HEK293 (cell line): ENCODE results near the gene SMO.

Experiments
- CTCF ChIA-PET: fragments of 350-600 bp; formaldehyde crosslinking; extraction: SDS; loops from one replicate; lab custom pipeline; 2021; ENCODE audit warnings: antibody characterized with exemption; lab: Yijun Ruan, JAX
- POLR2A ChIA-PET: fragments of 300-600 bp; formaldehyde crosslinking; extraction: SDS; loops from one replicate; lab custom pipeline; 2020; ENCODE audit warnings: antibody characterized with exemption, inconsistent platforms; lab: Yijun Ruan, JAX
- H3K27ac ChIP-seq: fragments of 200-500 bp; sonication (Bioruptor generic); 2 replicates; pipeline ENCODE4 v1.5.1; 2014; ENCODE audit warnings: low read depth, low read length, control low read depth, inconsistent platforms; ENCODE audit errors: extremely low read depth
- H3K36me3 ChIP-seq, 2 experiments: fragments of 200-500 bp in 1 of 2; sonication (Bioruptor generic) in 1 of 2; 1 replicate in 1 of 2; 2 replicates in 1 of 2; pipeline ENCODE4 v1.5.1; 2014 to 2017; ENCODE audit warnings: inconsistent platforms in 2 of 2, low read length in 2 of 2; ENCODE audit not compliant: control insufficient read depth in 2 of 2, insufficient read depth in 1 of 2
- H3K4me1 ChIP-seq: fragments of 200-500 bp; sonication (Bioruptor generic); 2 replicates; pipeline ENCODE4 v1.5.1; 2014; ENCODE audit warnings: mild to moderate bottlenecking, low read length, inconsistent platforms; ENCODE audit not compliant: control insufficient read depth, insufficient read depth
- H3K4me3 ChIP-seq: 2 replicates; pipeline ENCODE4 v1.5.1; 2011; ENCODE audit warnings: low read depth, mild to moderate bottlenecking, control low read depth, low read length, moderate library complexity
- H3K9me3 ChIP-seq: fragments of 200-500 bp; sonication (Bioruptor generic); 2 replicates; pipeline ENCODE4 v1.5.1; 2014; ENCODE audit warnings: low read depth, low read length, inconsistent platforms; ENCODE audit not compliant: control insufficient read depth, insufficient read depth
- BCL11A ChIP-seq: fragments of 450-650 bp; formaldehyde crosslinking; IDR thresholded peaks from 2 replicates; pipeline ENCODE4 v1.5.1; 2016; ENCODE audit warnings: low read depth, missing biosample characterization, missing genetic modification characterization
- KLF8 ChIP-seq: fragments of 450-650 bp; formaldehyde crosslinking; IDR thresholded peaks from 2 replicates; pipeline ENCODE4 v1.5.1; 2016; ENCODE audit warnings: missing biosample characterization, missing genetic modification characterization
- OVOL3 ChIP-seq: fragments of 450-650 bp; formaldehyde crosslinking; IDR thresholded peaks from 2 replicates; pipeline ENCODE4 v1.5.1; 2016; ENCODE audit warnings: missing biosample characterization, missing genetic modification characterization
- PRDM1 ChIP-seq: fragments of 450-650 bp; formaldehyde crosslinking; IDR thresholded peaks from 2 replicates; pipeline ENCODE4; 2016; ENCODE audit warnings: missing biosample characterization, missing genetic modification characterization
- WT1 ChIP-seq: fragments of 450-650 bp; formaldehyde crosslinking; IDR thresholded peaks from 2 replicates; pipeline ENCODE4 v1.5.1; 2016; ENCODE audit warnings: missing biosample characterization, missing genetic modification characterization
- ZBTB10 ChIP-seq: fragments of 450-650 bp; formaldehyde crosslinking; IDR thresholded peaks from 2 replicates; pipeline ENCODE4 v1.5.1; 2016; ENCODE audit warnings: missing biosample characterization, missing genetic modification characterization
- ZFP37 ChIP-seq: fragments of 450-650 bp; formaldehyde crosslinking; IDR thresholded peaks from 2 replicates; pipeline ENCODE4 v1.5.1; 2016; ENCODE audit warnings: missing biosample characterization, missing genetic modification characterization
- ZFP69B ChIP-seq: fragments of 450-650 bp; formaldehyde crosslinking; IDR thresholded peaks from 2 replicates; pipeline ENCODE4 v1.5.1; 2016; ENCODE audit warnings: missing biosample characterization, missing genetic modification characterization
- ZIC2 ChIP-seq: fragments of 450-650 bp; formaldehyde crosslinking; IDR thresholded peaks from 2 replicates; pipeline ENCODE4 v1.5.1; 2016; ENCODE audit warnings: missing biosample characterization, missing genetic modification characterization
- ZNF23 ChIP-seq: fragments of 450-650 bp; formaldehyde crosslinking; IDR thresholded peaks from 2 replicates; pipeline ENCODE4 v1.5.1; 2016; ENCODE audit warnings: missing biosample characterization, missing genetic modification characterization, borderline replicate concordance
- ZNF423 ChIP-seq: fragments of 450-650 bp; formaldehyde crosslinking; IDR thresholded peaks from 2 replicates; pipeline ENCODE4 v1.5.1; 2016; ENCODE audit warnings: missing biosample characterization, missing genetic modification characterization
- ZNF488 ChIP-seq: fragments of 450-650 bp; formaldehyde crosslinking; IDR thresholded peaks from 2 replicates; pipeline ENCODE4 v1.5.1; 2016; ENCODE audit warnings: missing biosample characterization, missing genetic modification characterization
- ZNF521 ChIP-seq: fragments of 450-650 bp; formaldehyde crosslinking; IDR thresholded peaks from 2 replicates; pipeline ENCODE4 v1.5.1; 2017; ENCODE audit warnings: missing biosample characterization, mild to moderate bottlenecking, missing genetic modification characterization
- ZNF529 ChIP-seq: fragments of 450-650 bp; formaldehyde crosslinking; IDR thresholded peaks from 2 replicates; pipeline ENCODE4 v1.5.1; 2017; ENCODE audit warnings: missing genetic modification characterization, missing biosample characterization; ENCODE audit not compliant: insufficient replicate concordance
- ZNF555 ChIP-seq: fragments of 450-650 bp; formaldehyde crosslinking; conservative IDR thresholded peaks from 2 replicates; pipeline ENCODE4 v1.5.1; 2017; ENCODE audit warnings: missing biosample characterization, mild to moderate bottlenecking, missing genetic modification characterization, inconsistent platforms
- ZNF623 ChIP-seq: fragments of 450-650 bp; formaldehyde crosslinking; IDR thresholded peaks from 2 replicates; pipeline ENCODE4 v1.5.1; 2016; ENCODE audit warnings: missing biosample characterization, missing genetic modification characterization
- ZNF792 ChIP-seq: fragments of 450-650 bp; formaldehyde crosslinking; IDR thresholded peaks from 2 replicates; pipeline ENCODE4 v1.5.1; 2016; ENCODE audit warnings: missing biosample characterization, missing genetic modification characterization
- ZSCAN5A ChIP-seq: fragments of 450-650 bp; formaldehyde crosslinking; IDR thresholded peaks from 2 replicates; pipeline ENCODE4 v1.5.1; 2016; ENCODE audit warnings: missing biosample characterization, missing genetic modification characterization
- TF ChIP-seq, protein P1 (sequence below): fragments of 450-650 bp; formaldehyde crosslinking; IDR thresholded peaks from 2 replicates; pipeline ENCODE4 v1.5.1; 2016; ENCODE audit warnings: missing biosample characterization, missing genetic modification characterization, borderline replicate concordance
- TF ChIP-seq, protein P2 (sequence below): fragments of 450-650 bp; formaldehyde crosslinking; IDR thresholded peaks from 2 replicates; pipeline ENCODE4 v1.5.1; 2016; ENCODE audit warnings: missing biosample characterization, missing genetic modification characterization

SMO gene

GRCh38 chr7:129212596-129212995 is 24.2 kb downstream of the SMO start:
- ChIA-PET POLR2A (no interaction called here), CTCF (interaction anchor here (0.6 to 7.2 kb wide), 3 partner anchors 49 to 1153 kb away, joined by 3 to 69 read pairs (median 4); no protein-coding TSS in a partner anchor)
- no peaks in the 10 kb centered on the region for H3K9me3 ChIP-seq
- H3K27ac ChIP-seq = no peak overlapping the region
- H3K4me3 ChIP-seq = no peak overlapping the region
- TF ChIP-seq ZNF623 (tag by site-specific recombination) (no peak), ZNF23 (tag by site-specific recombination) (no peak), ZNF529 (tag by site-specific recombination) (no peak), KLF8 (no peak), ZBTB10 (tag by site-specific recombination) (no peak), ZFP69B (tag by site-specific recombination) (no peak), PRDM1 (tag by site-specific recombination) (no peak), ZNF555 (no peak), BCL11A (tag by site-specific recombination) (no peak), ZNF521 (tag by site-specific recombination) (no peak), ZNF488 (tag by site-specific recombination) (no peak), WT1 (tag by site-specific recombination) (no peak)
- TF ChIP-seq, protein P1, sequence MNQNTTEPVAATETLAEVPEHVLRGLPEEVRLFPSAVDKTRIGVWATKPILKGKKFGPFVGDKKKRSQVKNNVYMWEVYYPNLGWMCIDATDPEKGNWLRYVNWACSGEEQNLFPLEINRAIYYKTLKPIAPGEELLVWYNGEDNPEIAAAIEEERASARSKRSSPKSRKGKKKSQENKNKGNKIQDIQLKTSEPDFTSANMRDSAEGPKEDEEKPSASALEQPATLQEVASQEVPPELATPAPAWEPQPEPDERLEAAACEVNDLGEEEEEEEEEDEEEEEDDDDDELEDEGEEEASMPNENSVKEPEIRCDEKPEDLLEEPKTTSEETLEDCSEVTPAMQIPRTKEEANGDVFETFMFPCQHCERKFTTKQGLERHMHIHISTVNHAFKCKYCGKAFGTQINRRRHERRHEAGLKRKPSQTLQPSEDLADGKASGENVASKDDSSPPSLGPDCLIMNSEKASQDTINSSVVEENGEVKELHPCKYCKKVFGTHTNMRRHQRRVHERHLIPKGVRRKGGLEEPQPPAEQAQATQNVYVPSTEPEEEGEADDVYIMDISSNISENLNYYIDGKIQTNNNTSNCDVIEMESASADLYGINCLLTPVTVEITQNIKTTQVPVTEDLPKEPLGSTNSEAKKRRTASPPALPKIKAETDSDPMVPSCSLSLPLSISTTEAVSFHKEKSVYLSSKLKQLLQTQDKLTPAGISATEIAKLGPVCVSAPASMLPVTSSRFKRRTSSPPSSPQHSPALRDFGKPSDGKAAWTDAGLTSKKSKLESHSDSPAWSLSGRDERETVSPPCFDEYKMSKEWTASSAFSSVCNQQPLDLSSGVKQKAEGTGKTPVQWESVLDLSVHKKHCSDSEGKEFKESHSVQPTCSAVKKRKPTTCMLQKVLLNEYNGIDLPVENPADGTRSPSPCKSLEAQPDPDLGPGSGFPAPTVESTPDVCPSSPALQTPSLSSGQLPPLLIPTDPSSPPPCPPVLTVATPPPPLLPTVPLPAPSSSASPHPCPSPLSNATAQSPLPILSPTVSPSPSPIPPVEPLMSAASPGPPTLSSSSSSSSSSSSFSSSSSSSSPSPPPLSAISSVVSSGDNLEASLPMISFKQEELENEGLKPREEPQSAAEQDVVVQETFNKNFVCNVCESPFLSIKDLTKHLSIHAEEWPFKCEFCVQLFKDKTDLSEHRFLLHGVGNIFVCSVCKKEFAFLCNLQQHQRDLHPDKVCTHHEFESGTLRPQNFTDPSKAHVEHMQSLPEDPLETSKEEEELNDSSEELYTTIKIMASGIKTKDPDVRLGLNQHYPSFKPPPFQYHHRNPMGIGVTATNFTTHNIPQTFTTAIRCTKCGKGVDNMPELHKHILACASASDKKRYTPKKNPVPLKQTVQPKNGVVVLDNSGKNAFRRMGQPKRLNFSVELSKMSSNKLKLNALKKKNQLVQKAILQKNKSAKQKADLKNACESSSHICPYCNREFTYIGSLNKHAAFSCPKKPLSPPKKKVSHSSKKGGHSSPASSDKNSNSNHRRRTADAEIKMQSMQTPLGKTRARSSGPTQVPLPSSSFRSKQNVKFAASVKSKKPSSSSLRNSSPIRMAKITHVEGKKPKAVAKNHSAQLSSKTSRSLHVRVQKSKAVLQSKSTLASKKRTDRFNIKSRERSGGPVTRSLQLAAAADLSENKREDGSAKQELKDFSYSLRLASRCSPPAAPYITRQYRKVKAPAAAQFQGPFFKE = no peak
- peaks cover 0 to 45% of the 10 kb centered on the region in 2 experiments; a peak in 2 of 3 replicates for H3K36me3 ChIP-seq
- H3K4me1 ChIP-seq = no peaks in the 10 kb centered on the region

GRCh38 chr7:129213828-129214227 is 25.4 kb downstream of the SMO start:
- H3K36me3 ChIP-seq = peaks cover 0 to 41% of the 10 kb centered on the region in 2 experiments; a peak in 1 of 3 replicates
- H3K27ac ChIP-seq = no peak overlapping the region
- H3K4me3 ChIP-seq = no peak overlapping the region
- no peaks in the 10 kb centered on the region for H3K9me3 ChIP-seq
- ChIA-PET POLR2A (interaction anchor here (0.7 kb wide), 1 partner anchor 12 kb away, joined by 6 read pairs; no protein-coding TSS in a partner anchor), CTCF (interaction anchor here (0.5 to 3.5 kb wide), 11 partner anchors 14 to 409 kb away, joined by 3 to 17 read pairs (median 4); no protein-coding TSS in a partner anchor)
- no peaks in the 10 kb centered on the region for H3K4me1 ChIP-seq
- no peak for TF ChIP-seq ZNF792 (tag by site-specific recombination)
- no peak for TF ChIP-seq ZFP37 (tag by site-specific recombination)
- no peak for TF ChIP-seq ZIC2 (tag by site-specific recombination)
- no peak for TF ChIP-seq ZNF423 (tag by site-specific recombination)
- TF ChIP-seq ZSCAN5A (tag by site-specific recombination) = no peak
- TF ChIP-seq, protein P2, sequence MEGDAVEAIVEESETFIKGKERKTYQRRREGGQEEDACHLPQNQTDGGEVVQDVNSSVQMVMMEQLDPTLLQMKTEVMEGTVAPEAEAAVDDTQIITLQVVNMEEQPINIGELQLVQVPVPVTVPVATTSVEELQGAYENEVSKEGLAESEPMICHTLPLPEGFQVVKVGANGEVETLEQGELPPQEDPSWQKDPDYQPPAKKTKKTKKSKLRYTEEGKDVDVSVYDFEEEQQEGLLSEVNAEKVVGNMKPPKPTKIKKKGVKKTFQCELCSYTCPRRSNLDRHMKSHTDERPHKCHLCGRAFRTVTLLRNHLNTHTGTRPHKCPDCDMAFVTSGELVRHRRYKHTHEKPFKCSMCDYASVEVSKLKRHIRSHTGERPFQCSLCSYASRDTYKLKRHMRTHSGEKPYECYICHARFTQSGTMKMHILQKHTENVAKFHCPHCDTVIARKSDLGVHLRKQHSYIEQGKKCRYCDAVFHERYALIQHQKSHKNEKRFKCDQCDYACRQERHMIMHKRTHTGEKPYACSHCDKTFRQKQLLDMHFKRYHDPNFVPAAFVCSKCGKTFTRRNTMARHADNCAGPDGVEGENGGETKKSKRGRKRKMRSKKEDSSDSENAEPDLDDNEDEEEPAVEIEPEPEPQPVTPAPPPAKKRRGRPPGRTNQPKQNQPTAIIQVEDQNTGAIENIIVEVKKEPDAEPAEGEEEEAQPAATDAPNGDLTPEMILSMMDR (tag by site-specific recombination) = peak; percentile 68
- TF ChIP-seq OVOL3 (tag by site-specific recombination) = no peak
- TF ChIP-seq ZBTB10 (tag by site-specific recombination) = no peak
